ENCODE data around the gene ASIC1.

Gene ASIC1

DNA sequence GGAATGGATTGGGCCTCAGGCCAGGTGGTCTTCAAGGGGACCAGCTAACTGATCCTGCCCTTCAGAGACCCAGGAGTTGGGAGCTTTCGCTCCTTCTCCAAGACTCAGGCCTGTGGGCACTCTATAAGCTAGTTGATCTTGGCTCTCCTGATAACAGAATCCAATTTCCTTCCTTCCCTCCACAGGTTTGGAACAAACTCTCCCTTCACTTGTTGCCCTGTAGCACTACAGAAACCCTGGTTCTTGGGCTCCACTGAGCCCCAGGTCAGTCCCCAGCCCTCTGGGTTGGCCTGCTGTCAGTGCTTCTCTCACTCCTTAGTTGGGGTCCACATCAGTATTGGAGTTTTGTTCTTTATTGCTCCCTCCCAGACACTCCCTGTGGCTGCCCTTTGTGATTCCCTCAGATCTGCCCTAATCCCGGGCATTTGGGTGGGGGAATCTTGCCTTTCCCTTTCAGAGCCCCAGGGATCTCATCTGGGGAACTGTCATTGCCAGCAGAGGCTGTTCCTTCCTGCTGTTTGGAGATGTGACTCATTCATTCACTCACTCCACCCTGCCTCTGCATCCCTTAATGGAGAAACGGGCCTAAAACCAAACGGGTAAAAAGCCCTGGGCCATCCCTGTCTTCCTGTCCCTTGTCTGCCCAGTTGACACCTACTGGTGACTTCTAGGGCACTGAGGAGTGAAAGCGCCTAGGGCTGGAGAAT is 42.1 kb downstream of the ASIC1 start:
- Histone ChIP-seq H3K36me3 (ENCODE audit: control insufficient read depth, insufficient read depth, low read length) (peaks cover 42% of the 10 kb centered on the region), H3K27me3 (ENCODE audit: control insufficient read depth, insufficient read depth, low read length) (no peaks in the 10 kb centered on the region), H3K4me3 (ENCODE audit: low read length) (no peak overlapping the region), H3K4me1 (ENCODE audit: control insufficient read depth, insufficient read depth, low read length) (peaks cover 4% of the 10 kb centered on the region), H3K27ac (ENCODE audit: low read length) (no peak overlapping the region), H3K9me3 (ENCODE audit: control insufficient read depth, insufficient read depth, low read length) (no peaks in the 10 kb centered on the region)
- WGBS (ENCODE audit: insufficient coverage, insufficient read length) = no CpG with 5 or more reads among the region's 5 CpGs
- DNase-seq (ENCODE audit: low read depth, low spot score) = no peak

DNA sequence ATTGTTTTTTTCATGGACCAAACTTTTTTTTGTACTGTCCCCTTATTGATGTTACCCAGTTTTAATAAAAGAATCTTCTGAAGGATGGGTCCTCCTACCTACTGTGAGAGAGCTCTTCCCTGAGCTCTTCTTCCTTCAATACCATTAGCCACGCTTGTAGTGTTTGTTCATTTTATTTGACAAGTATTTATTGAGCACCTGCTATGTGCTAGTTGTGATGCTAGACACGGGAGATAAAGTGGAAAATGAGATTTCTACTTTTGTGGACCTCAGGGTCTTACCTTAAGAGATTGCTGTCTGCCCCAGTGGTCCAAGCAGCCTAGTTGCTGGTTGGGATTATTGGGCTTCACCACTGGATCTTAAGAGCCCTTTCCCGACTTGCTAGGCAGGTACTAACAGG is 43.2 kb downstream of the ASIC1 start:
- no peak for DNase-seq (ENCODE audit: low read depth, low spot score)
- no peak overlapping the region for H3K27ac ChIP-seq (ENCODE audit: low read length)
- no peaks in the 10 kb centered on the region for H3K9me3 ChIP-seq (ENCODE audit: control insufficient read depth, insufficient read depth, low read length)
- H3K27me3 ChIP-seq (ENCODE audit: control insufficient read depth, insufficient read depth, low read length) = no peaks in the 10 kb centered on the region
- whole genome bisulfite sequencing (ENCODE audit: insufficient coverage, insufficient read length) = no CpG with 5 or more reads among the region's 3 CpGs
- no peak overlapping the region for H3K4me3 ChIP-seq (ENCODE audit: low read length)
- peaks cover 33% of the 10 kb centered on the region for H3K36me3 ChIP-seq (ENCODE audit: control insufficient read depth, insufficient read depth, low read length)
- H3K4me1 ChIP-seq (ENCODE audit: control insufficient read depth, insufficient read depth, low read length) = peaks cover 4% of the 10 kb centered on the region

DNA sequence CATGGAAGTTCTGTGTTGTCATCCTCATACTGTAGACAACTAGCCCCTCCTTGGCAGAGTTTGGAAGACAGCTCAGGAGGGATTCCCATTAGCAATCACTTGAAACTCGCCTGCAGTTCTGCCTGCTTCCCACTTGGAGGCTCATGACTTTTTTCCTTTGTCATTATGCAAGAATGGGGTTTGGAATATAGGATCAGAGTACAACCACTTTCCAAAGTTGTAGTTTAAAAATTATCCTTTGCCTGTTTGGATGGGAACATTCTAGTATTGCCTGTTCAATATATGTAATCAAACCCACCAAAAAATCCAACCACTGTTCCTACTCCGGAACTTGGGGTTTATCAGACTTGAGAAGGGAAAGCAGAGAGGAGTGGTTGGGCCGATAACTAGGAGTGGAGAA is 44.3 kb downstream of the ASIC1 start:
- H3K4me3 ChIP-seq (ENCODE audit: low read length) = no peak overlapping the region
- H3K27ac ChIP-seq (ENCODE audit: low read length) = no peak overlapping the region
- peaks cover 4% of the 10 kb centered on the region for H3K4me1 ChIP-seq (ENCODE audit: control insufficient read depth, insufficient read depth, low read length)
- peaks cover 22% of the 10 kb centered on the region for H3K36me3 ChIP-seq (ENCODE audit: control insufficient read depth, insufficient read depth, low read length)
- no peaks in the 10 kb centered on the region for H3K9me3 ChIP-seq (ENCODE audit: control insufficient read depth, insufficient read depth, low read length)
- no peaks in the 10 kb centered on the region for H3K27me3 ChIP-seq (ENCODE audit: control insufficient read depth, insufficient read depth, low read length)
- no CpG with 5 or more reads among the region's 3 CpGs for WGBS (ENCODE audit: insufficient coverage, insufficient read length)
- DNase-seq (ENCODE audit: low read depth, low spot score) = no peak

DNA sequence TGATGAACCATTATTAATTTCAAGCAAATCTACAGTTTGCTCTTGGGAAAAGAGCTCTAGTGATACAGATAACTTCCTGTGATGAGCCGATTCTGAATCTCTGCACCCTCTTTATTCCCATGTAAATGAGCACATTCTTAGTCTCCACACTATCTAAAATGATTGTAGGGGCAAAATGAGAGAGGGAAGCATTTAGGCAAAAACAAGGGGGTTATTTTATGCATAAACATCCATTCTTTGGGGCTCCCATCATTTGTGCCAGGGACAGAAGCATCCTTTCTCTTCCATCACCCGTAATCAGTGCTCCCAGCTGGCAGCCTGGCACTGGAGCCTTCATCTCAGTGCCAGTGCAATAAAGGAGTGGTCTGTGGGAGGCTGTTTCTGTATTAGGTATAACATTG is 44.7 kb downstream of the ASIC1 start:
- no CpG with 5 or more reads among the region's 2 CpGs for WGBS (ENCODE audit: insufficient coverage, insufficient read length)
- DNase-seq (ENCODE audit: low read depth, low spot score) = no peak
- H3K4me3 ChIP-seq (ENCODE audit: low read length) = no peak overlapping the region
- peaks cover 18% of the 10 kb centered on the region; the same call in 1 of the 2 replicates for H3K36me3 ChIP-seq (ENCODE audit: control insufficient read depth, insufficient read depth, low read length)
- no peaks in the 10 kb centered on the region for H3K27me3 ChIP-seq (ENCODE audit: control insufficient read depth, insufficient read depth, low read length)
- no peak overlapping the region for H3K27ac ChIP-seq (ENCODE audit: low read length)
- no peaks in the 10 kb centered on the region for H3K9me3 ChIP-seq (ENCODE audit: control insufficient read depth, insufficient read depth, low read length)
- peaks cover 4% of the 10 kb centered on the region for H3K4me1 ChIP-seq (ENCODE audit: control insufficient read depth, insufficient read depth, low read length)

DNA sequence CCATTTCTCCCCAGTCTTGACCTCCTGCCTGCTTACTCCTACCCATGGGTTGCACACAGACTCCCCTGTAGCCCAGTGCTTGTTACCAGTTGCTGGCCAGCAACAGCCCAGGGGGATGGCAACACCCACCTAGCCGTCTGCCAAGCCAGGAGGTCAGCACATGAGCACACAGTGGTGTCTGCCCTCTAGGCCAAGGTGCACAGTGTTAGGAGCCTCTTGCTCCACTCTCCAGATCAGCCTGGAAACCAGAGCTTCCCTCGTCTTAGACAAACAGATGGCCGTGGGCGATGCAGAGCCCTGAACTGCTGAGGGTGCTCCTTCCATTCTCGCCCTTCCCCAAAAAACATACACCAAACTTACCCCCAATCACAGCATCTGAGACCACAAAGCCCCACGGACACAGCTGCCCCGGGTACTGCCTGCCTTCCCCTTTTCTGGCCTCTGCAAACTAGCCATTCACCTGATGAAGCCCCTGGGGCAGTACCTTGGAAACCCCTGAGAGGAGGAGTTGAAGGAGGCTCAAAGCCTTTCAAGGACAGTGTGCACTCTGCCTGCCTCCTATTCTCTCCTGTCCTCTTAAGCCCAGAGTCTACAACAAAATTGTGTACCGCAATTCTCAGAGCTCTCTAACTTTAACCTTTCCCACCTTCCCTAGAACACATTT is 45.4 kb downstream of the ASIC1 start:
- Histone ChIP-seq H3K4me3 (ENCODE audit: low read length) (no peak overlapping the region), H3K9me3 (ENCODE audit: control insufficient read depth, insufficient read depth, low read length) (no peaks in the 10 kb centered on the region), H3K27ac (ENCODE audit: low read length) (no peak overlapping the region), H3K36me3 (ENCODE audit: control insufficient read depth, insufficient read depth, low read length) (peaks cover 17% of the 10 kb centered on the region; the same call in 1 of the 2 replicates), H3K27me3 (ENCODE audit: control insufficient read depth, insufficient read depth, low read length) (no peaks in the 10 kb centered on the region), H3K4me1 (ENCODE audit: control insufficient read depth, insufficient read depth, low read length) (peaks cover 4% of the 10 kb centered on the region)
- no peak for DNase-seq (ENCODE audit: low read depth, low spot score)
- WGBS (ENCODE audit: insufficient coverage, insufficient read length) = no CpG with 5 or more reads among the region's 8 CpGs

DNA sequence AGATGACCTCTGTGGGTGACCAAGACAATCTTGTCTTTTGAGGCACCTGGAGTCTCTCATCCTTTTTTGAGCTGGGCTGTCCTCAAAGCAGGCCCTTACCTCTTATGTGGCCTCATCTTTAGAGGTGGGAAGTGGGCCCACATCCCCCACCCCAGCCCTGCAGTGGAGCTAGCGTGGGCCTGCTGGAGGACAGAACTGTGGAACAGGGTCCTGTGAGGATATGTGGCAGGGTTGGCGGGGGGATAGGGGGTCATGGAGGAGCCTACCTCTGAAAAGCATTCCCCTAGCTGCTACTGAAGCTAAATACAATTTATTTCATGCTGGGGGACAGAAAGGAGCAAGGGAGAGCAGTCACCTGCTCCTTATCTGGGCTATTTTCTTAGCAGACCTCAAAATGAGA is 46.0 kb downstream of the ASIC1 start:
- H3K36me3 ChIP-seq (ENCODE audit: control insufficient read depth, insufficient read depth, low read length) = peaks cover 11% of the 10 kb centered on the region; the same call in 1 of the 2 replicates
- no peak overlapping the region for H3K27ac ChIP-seq (ENCODE audit: low read length)

DNA sequence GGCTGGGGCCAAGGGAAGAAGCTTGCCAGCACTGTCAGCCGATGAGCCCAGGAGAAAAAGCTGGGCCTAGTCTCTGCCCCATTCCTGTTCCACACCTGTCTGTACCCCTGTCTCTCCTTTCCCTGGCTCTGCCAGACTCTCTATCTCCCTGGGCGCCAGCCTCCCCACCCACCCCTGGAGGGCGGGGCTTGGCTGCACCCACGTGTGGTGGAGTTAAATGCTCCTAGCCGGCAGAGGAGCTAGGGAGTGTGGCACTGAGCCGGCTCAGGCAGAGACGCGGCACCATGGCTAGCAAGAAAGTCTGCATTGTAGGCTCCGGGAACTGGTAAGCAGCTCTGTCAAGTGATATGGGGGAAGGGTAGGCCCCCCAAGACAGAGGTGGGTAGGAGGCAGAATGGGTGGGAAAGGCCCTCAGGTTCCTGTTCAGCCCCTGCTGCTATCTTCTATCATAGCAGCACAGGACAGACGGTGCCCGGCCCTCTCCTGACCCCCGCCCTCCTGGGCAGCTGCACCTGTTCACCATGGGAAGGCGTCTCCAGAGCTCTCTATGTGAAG is 46.4 kb downstream of the ASIC1 start, which contains the start of gene GPD1:
Gene GPD1, plus strand, starts transcription at position 242 of the 555 bp plus-strand sequence. Its CDS starts 43 bp downstream, at position 285.
- Histone ChIP-seq H3K27ac (ENCODE audit: low read length) (no peak within 1 kb of the TSS), H3K4me3 (ENCODE audit: low read length) (no peak within 1 kb of the TSS), H3K27me3 (ENCODE audit: control insufficient read depth, insufficient read depth, low read length) (no peaks in the 10 kb centered on the region), H3K4me1 (ENCODE audit: control insufficient read depth, insufficient read depth, low read length) (peaks cover 4% of the 10 kb centered on the region), H3K36me3 (ENCODE audit: control insufficient read depth, insufficient read depth, low read length) (peaks cover 7% of the 10 kb centered on the region; the same call in 1 of the 2 replicates), H3K9me3 (ENCODE audit: control insufficient read depth, insufficient read depth, low read length) (no peaks in the 10 kb centered on the region)
- WGBS (ENCODE audit: insufficient coverage, insufficient read length) = no CpG with 5 or more reads among the region's 13 CpGs
- DNase-seq (ENCODE audit: low read depth, low spot score) = no peak

More for the DNA sequence above, 46.0 kb downstream of the ASIC1 start:
- WGBS (ENCODE audit: insufficient coverage, insufficient read length) = no CpG with 5 or more reads among the region's 2 CpGs
- no peak for DNase-seq (ENCODE audit: low read depth, low spot score)
- Histone ChIP-seq H3K4me1 (ENCODE audit: control insufficient read depth, insufficient read depth, low read length) (peaks cover 4% of the 10 kb centered on the region), H3K4me3 (ENCODE audit: low read length) (no peak overlapping the region), H3K27me3 (ENCODE audit: control insufficient read depth, insufficient read depth, low read length) (no peaks in the 10 kb centered on the region), H3K9me3 (ENCODE audit: control insufficient read depth, insufficient read depth, low read length) (no peaks in the 10 kb centered on the region)

DNA sequence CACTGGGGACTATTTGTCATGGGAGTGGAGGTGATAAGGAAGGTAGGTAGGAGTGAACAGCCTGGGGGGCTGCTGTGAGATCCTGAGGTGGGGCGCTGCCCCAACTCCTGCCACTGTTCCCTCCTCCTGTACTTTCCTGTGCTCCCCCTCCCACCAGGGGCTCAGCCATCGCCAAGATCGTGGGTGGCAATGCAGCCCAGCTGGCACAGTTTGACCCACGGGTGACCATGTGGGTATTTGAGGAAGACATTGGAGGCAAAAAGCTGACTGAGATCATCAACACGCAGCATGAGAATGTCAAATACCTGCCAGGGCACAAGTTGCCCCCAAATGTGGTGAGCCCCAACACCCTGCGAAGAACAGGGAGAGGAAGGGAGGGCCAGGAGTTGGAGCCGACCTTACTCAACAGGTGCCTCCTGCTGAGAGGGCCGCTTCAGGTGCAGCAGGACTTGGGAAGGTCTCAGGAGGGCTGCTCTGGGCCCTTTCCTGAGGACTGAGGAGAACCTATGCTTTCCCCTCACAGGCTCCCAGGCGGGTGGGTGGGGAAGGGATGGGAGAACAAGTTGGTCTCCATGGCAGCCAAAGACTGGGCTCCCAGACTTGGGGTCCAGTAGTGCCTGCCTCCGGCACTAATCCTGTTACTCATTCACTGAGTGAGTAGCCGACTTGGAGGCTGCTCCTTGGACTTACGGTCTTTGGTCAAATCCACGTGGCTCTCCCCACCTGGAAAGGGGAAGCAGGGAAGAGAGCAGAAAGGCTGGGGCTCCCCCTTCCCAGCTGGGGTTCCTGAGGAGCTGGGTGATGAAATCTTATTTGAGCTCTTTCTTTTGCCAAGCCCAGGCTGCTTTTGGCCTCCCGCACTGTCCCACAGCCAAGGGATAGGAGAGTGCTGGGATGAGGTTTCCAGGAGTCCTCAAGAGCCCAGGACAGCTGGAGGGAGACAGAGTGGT is 47.3 kb downstream of the ASIC1 start:
- no peaks in the 10 kb centered on the region; the same call in 1 of the 2 replicates for H3K36me3 ChIP-seq (ENCODE audit: control insufficient read depth, insufficient read depth, low read length)
- no peaks in the 10 kb centered on the region for H3K27me3 ChIP-seq (ENCODE audit: control insufficient read depth, insufficient read depth, low read length)
- no peak for DNase-seq (ENCODE audit: low read depth, low spot score)
- H3K4me3 ChIP-seq (ENCODE audit: low read length) = no peak overlapping the region
- no CpG with 5 or more reads among the region's 14 CpGs for WGBS (ENCODE audit: insufficient coverage, insufficient read length)
- peaks cover 4% of the 10 kb centered on the region for H3K4me1 ChIP-seq (ENCODE audit: control insufficient read depth, insufficient read depth, low read length)
- no peak overlapping the region for H3K27ac ChIP-seq (ENCODE audit: low read length)
- no peaks in the 10 kb centered on the region for H3K9me3 ChIP-seq (ENCODE audit: control insufficient read depth, insufficient read depth, low read length)

DNA sequence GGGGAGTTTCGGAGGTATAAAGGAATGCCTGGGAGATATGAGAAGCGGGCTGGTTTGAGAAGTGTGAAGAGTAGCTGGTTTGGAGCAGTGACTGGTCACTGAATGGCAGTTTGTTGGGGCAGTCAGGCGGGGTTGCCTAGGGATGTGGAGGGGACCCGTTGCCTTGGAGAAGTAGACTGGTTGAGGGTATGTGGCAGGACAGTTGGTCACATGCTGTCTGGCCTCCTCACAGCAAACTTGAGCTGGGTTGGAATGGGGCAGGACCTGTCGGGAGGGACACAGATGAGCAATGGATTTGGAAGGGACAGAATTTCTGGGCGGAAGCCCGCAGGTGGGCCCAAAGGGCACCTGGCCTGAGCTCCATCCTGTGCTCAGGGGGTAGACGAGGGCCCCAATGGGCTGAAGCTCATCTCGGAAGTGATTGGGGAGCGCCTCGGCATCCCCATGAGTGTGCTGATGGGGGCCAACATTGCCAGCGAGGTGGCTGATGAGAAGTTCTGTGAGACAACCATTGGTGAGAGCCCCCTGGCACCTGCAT is 48.6 kb downstream of the ASIC1 start:
- Histone ChIP-seq H3K9me3 (ENCODE audit: control insufficient read depth, insufficient read depth, low read length) (no peaks in the 10 kb centered on the region), H3K27ac (ENCODE audit: low read length) (no peak overlapping the region), H3K36me3 (ENCODE audit: control insufficient read depth, insufficient read depth, low read length) (no peaks in the 10 kb centered on the region), H3K27me3 (ENCODE audit: control insufficient read depth, insufficient read depth, low read length) (no peaks in the 10 kb centered on the region), H3K4me1 (ENCODE audit: control insufficient read depth, insufficient read depth, low read length) (peaks cover 8% of the 10 kb centered on the region), H3K4me3 (ENCODE audit: low read length) (no peak overlapping the region)
- no peak for DNase-seq (ENCODE audit: low read depth, low spot score)
- WGBS (ENCODE audit: insufficient coverage, insufficient read length) = no CpG with 5 or more reads among the region's 12 CpGs

DNA sequence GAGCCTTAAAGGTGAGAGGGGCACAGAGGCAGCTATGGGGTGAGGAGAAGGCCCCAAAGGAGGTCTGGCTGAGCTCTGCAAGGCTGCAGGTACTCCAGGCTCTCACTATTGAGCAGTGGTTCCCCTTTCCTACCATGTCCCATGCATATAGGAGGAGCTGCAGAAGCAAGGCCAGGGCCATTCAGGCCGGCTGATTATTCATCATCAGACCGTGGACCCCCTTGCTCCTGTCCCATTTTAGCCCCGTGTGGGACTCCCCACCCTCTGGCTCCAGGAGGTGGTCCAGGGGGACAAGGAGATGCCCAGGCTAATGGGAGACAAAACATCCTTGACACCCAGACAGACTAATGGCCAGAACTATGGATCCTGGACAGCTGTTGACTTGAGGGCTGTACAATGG is 49.5 kb downstream of the ASIC1 start:
- H3K4me1 ChIP-seq (ENCODE audit: control insufficient read depth, insufficient read depth, low read length) = peaks cover 7% of the 10 kb centered on the region
- no peak overlapping the region for H3K4me3 ChIP-seq (ENCODE audit: low read length)
- H3K36me3 ChIP-seq (ENCODE audit: control insufficient read depth, insufficient read depth, low read length) = no peaks in the 10 kb centered on the region
- H3K27me3 ChIP-seq (ENCODE audit: control insufficient read depth, insufficient read depth, low read length) = no peaks in the 10 kb centered on the region
- no peaks in the 10 kb centered on the region for H3K9me3 ChIP-seq (ENCODE audit: control insufficient read depth, insufficient read depth, low read length)
- WGBS (ENCODE audit: insufficient coverage, insufficient read length) = no CpG with 5 or more reads among the region's 3 CpGs
- DNase-seq (ENCODE audit: low read depth, low spot score) = no peak
- H3K27ac ChIP-seq (ENCODE audit: low read length) = no peak overlapping the region

Data from iPS DF 6.9 (cell line).